K562 (cell line): ENCODE data around the gene CNPY4. TPM values are rescaled to one million over a fixed set of nuclear protein-coding genes. Genes with fewer than 3 reads are reported as not detected.

Experiments
- CREM ChIP-seq: IDR thresholded peaks from 2 replicates; pipeline ENCODE4 v1.6.1; 2014; ENCODE audit warnings: antibody characterized with exemption, low read depth
- DMBX1 ChIP-seq: fragments of 250-450 bp; sonication (Bioruptor Pico); IDR thresholded peaks from 2 replicates; pipeline ENCODE4 v1.8.0; 2022; ENCODE audit warnings: inconsistent platforms, mild to moderate bottlenecking, moderate library complexity, borderline replicate concordance
- EP400 ChIP-seq: fragments of 450-650 bp; IDR thresholded peaks from 2 replicates; pipeline ENCODE4 v1.6.1; 2017; ENCODE audit warnings: antibody characterized with exemption, mild to moderate bottlenecking, moderate library complexity
- HDAC1 ChIP-seq, 2 experiments: fragments of 450-650 bp; IDR thresholded peaks; 2 replicates each; pipeline ENCODE4 v1.6.1; 2016 to 2017; ENCODE audit warnings: inconsistent platforms in 1 of 2, mild to moderate bottlenecking in 1 of 2, moderate library complexity in 1 of 2
- HDAC2 ChIP-seq: fragments of 450-650 bp; IDR thresholded peaks from 2 replicates; pipeline ENCODE4 v1.6.1; 2016; ENCODE audit warnings: mild to moderate bottlenecking
- MAFG ChIP-seq: fragments of 450-650 bp; conservative IDR thresholded peaks from 2 replicates; pipeline ENCODE4 v1.6.1; 2016; ENCODE audit warnings: missing genetic modification characterization, missing compliant biosample characterization
- POLR3G ChIP-seq: IDR thresholded peaks from 2 replicates; pipeline ENCODE4 v1.6.1; 2011; ENCODE audit not compliant: insufficient read length, insufficient replicate concordance; ENCODE audit errors: extremely low read depth
- PTRF ChIP-seq: fragments of 450-650 bp; IDR thresholded peaks from 2 replicates; pipeline ENCODE4 v1.6.1; 2016; ENCODE audit warnings: mild to moderate bottlenecking, missing genetic modification characterization, missing compliant biosample characterization
- RBM34 ChIP-seq: fragments of 200-400 bp; formaldehyde crosslinking; IDR thresholded peaks from 2 replicates; pipeline ENCODE4 v1.6.1; 2018; ENCODE audit warnings: low read length, borderline replicate concordance; ENCODE audit not compliant: insufficient read depth
- THRAP3 ChIP-seq: fragments of 450-650 bp; IDR thresholded peaks from 2 replicates; pipeline ENCODE4 v1.6.1; 2016; ENCODE audit warnings: mild to moderate bottlenecking, inconsistent platforms, borderline replicate concordance
- U2AF1 ChIP-seq: fragments of 200-400 bp; formaldehyde crosslinking; optimal IDR thresholded peaks from 2 replicates; pipeline ENCODE3; 2017; ENCODE audit warnings: mild to moderate bottlenecking, low read depth, low read length, moderate library complexity
- ZFP30 ChIP-seq: fragments of 250-450 bp; sonication (Bioruptor Pico); IDR thresholded peaks from 2 replicates; pipeline ENCODE4 v1.8.0; 2022; ENCODE audit warnings: moderate library complexity, mild to moderate bottlenecking, inconsistent platforms, borderline replicate concordance
- ZNF133 ChIP-seq: fragments of 250-450 bp; sonication (Bioruptor Pico); IDR thresholded peaks from 2 replicates; pipeline ENCODE4 v1.4.0; 2020; ENCODE audit warnings: mild to moderate bottlenecking
- ZNF239 ChIP-seq: fragments of 250-450 bp; sonication (Bioruptor Pico); IDR thresholded peaks from 2 replicates; pipeline ENCODE4 v1.4.0; 2020; ENCODE audit warnings: mild to moderate bottlenecking
- polyA plus RNA-seq, 8 experiments: library from polyadenylated mRNA; depleted of rRNA in 4 of 8; stranded (reverse) in 5 of 8; unstranded in 3 of 8; fragments of >200 nt; fragmentation: Nextera tagmentation in 2 of 8; fragmentation: Illumina TruSeq in 1 of 8; extraction: Ambion mirVana in 2 of 8; extraction: Trizol in 1 of 8; gene quantifications; 2 replicates each; pipeline versions ENCODE4 v1.2.1 to v1.2.3, GENCODE V29; 2011 to 2014; ENCODE audit warnings: inconsistent platforms in 1 of 8, missing spikeins in 1 of 8
- total RNA-seq, 7 experiments: library from RNA; depleted of rRNA in 6 of 7; stranded (reverse); fragments of >200 nt in 6 of 7; fragmentation: Illumina TruSeq in 2 of 7; extraction: Trizol in 2 of 7; gene quantifications; 2 replicates each; pipeline versions ENCODE4 v1.2.1 to v1.2.3, GENCODE V29; 2011 to 2021; ENCODE audit warnings: low replicate concordance in 1 of 7
- TF ChIP-seq, protein P1 (sequence below), 2 experiments: fragments of 450-650 bp in 1 of 2; sonication (generic) in 1 of 2; formaldehyde crosslinking; conservative IDR thresholded peaks; 2 replicates each; pipeline versions ENCODE4 v1.4.0 to v1.8.1; 2020 to 2022; ENCODE audit warnings: mild to moderate bottlenecking in 1 of 2, missing genetic modification reagents in 1 of 2
- TF ChIP-seq, protein P2 (sequence below): fragments of 450-650 bp; conservative IDR thresholded peaks from 2 replicates; pipeline ENCODE4 v1.6.1; 2016; ENCODE audit warnings: missing genetic modification characterization, low read depth, mild to moderate bottlenecking, control low read depth, missing compliant biosample characterization
- TF ChIP-seq, protein P3 (sequence below): fragments of 200-400 bp; formaldehyde crosslinking; IDR thresholded peaks from 2 replicates; pipeline ENCODE4 v1.6.1; 2017; ENCODE audit warnings: mild to moderate bottlenecking, low read depth, low read length, moderate library complexity
- TF ChIP-seq, protein P4 (sequence below): sonication (generic); formaldehyde crosslinking; IDR thresholded peaks from 2 replicates; pipeline ENCODE4 v1.8.1; 2023; ENCODE audit warnings: mild to moderate bottlenecking, missing genetic modification reagents
- TF ChIP-seq, protein P5 (sequence below): fragments of 450-650 bp; IDR thresholded peaks from 2 replicates; pipeline ENCODE4 v1.6.1; 2016; ENCODE audit warnings: borderline replicate concordance

Gene CNPY4
- total and polyA plus RNA-seq, 9 of the 15 experiments (the other 6 are each of a cell fraction or from before 2014, with no cell fraction given), result 1.9 to 11.2 (median 7.0) TPM

DNA sequence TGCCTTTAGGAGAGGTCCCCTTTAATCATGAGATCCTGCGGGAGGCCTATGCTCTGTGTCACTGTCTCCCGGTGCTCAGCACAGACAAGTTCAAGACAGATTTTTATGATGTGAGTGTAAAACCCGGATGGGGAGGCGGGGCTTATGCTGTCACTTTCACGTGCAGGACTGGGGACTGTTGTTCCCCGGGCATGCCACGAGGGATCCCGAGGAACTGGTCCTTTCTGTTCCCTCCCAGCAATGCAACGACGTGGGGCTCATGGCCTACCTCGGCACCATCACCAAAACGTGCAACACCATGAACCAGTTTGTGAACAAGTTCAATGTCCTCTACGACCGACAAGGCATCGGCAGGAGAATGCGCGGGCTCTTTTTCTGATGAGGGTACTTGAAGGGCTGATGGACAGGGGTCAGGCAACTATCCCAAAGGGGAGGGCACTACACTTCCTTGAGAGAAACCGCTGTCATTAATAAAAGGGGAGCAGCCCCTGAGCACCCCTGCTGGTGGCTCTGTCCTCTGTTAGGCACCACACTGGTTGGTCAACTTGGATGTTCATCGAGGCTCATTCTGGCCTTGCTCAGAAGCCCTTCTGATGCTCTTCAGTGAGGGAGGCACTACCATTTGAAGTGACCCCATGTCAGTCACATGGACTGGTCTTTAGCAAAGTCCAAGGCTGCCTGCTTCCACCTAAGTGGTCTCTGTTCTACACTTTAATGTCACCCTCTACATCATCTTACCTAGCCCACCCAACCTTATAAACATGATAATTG, 27.8 kb upstream of the CNPY4 start (continued):
- TF ChIP-seq, protein P1, sequence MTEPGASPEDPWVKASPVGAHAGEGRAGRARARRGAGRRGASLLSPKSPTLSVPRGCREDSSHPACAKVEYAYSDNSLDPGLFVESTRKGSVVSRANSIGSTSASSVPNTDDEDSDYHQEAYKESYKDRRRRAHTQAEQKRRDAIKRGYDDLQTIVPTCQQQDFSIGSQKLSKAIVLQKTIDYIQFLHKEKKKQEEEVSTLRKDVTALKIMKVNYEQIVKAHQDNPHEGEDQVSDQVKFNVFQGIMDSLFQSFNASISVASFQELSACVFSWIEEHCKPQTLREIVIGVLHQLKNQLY (CRISPR knock-in tag; conservative IDR thresholded peaks at IDR 0.05), result no peak
- TF ChIP-seq PTRF, result no peak
- no peak for TF ChIP-seq EP400
- TF ChIP-seq POLR3G, result no peak
- no peak for TF ChIP-seq ZNF239 (CRISPR knock-in tag)
- no peak; the same call in 1 of the 2 replicates for TF ChIP-seq THRAP3
- TF ChIP-seq CREM, result 0 out of 2 replicates have a peak, but pooled peaks have one; percentile 12
- no peak for TF ChIP-seq HDAC2
- TF ChIP-seq HDAC1 (IDR thresholded peaks at IDR 0.05), result no peak
- TF ChIP-seq RBM34, result no peak
- no peak for TF ChIP-seq U2AF1
- TF ChIP-seq ZFP30 (CRISPR knock-in tag), result no peak
- no peak for TF ChIP-seq ZNF133 (CRISPR knock-in tag)
- TF ChIP-seq, protein P2, sequence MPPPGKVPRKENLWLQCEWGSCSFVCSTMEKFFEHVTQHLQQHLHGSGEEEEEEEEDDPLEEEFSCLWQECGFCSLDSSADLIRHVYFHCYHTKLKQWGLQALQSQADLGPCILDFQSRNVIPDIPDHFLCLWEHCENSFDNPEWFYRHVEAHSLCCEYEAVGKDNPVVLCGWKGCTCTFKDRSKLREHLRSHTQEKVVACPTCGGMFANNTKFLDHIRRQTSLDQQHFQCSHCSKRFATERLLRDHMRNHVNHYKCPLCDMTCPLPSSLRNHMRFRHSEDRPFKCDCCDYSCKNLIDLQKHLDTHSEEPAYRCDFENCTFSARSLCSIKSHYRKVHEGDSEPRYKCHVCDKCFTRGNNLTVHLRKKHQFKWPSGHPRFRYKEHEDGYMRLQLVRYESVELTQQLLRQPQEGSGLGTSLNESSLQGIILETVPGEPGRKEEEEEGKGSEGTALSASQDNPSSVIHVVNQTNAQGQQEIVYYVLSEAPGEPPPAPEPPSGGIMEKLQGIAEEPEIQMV (tag), result no peak
- TF ChIP-seq, protein P3, sequence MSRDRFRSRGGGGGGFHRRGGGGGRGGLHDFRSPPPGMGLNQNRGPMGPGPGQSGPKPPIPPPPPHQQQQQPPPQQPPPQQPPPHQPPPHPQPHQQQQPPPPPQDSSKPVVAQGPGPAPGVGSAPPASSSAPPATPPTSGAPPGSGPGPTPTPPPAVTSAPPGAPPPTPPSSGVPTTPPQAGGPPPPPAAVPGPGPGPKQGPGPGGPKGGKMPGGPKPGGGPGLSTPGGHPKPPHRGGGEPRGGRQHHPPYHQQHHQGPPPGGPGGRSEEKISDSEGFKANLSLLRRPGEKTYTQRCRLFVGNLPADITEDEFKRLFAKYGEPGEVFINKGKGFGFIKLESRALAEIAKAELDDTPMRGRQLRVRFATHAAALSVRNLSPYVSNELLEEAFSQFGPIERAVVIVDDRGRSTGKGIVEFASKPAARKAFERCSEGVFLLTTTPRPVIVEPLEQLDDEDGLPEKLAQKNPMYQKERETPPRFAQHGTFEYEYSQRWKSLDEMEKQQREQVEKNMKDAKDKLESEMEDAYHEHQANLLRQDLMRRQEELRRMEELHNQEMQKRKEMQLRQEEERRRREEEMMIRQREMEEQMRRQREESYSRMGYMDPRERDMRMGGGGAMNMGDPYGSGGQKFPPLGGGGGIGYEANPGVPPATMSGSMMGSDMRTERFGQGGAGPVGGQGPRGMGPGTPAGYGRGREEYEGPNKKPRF, result no peak
- TF ChIP-seq, protein P4, sequence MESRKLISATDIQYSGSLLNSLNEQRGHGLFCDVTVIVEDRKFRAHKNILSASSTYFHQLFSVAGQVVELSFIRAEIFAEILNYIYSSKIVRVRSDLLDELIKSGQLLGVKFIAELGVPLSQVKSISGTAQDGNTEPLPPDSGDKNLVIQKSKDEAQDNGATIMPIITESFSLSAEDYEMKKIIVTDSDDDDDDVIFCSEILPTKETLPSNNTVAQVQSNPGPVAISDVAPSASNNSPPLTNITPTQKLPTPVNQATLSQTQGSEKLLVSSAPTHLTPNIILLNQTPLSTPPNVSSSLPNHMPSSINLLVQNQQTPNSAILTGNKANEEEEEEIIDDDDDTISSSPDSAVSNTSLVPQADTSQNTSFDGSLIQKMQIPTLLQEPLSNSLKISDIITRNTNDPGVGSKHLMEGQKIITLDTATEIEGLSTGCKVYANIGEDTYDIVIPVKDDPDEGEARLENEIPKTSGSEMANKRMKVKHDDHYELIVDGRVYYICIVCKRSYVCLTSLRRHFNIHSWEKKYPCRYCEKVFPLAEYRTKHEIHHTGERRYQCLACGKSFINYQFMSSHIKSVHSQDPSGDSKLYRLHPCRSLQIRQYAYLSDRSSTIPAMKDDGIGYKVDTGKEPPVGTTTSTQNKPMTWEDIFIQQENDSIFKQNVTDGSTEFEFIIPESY (CRISPR knock-in tag), result peak; percentile 39; the same call in 1 of the 2 replicates
- TF ChIP-seq, protein P5, sequence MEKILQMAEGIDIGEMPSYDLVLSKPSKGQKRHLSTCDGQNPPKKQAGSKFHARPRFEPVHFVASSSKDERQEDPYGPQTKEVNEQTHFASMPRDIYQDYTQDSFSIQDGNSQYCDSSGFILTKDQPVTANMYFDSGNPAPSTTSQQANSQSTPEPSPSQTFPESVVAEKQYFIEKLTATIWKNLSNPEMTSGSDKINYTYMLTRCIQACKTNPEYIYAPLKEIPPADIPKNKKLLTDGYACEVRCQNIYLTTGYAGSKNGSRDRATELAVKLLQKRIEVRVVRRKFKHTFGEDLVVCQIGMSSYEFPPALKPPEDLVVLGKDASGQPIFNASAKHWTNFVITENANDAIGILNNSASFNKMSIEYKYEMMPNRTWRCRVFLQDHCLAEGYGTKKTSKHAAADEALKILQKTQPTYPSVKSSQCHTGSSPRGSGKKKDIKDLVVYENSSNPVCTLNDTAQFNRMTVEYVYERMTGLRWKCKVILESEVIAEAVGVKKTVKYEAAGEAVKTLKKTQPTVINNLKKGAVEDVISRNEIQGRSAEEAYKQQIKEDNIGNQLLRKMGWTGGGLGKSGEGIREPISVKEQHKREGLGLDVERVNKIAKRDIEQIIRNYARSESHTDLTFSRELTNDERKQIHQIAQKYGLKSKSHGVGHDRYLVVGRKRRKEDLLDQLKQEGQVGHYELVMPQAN, result 0 out of 2 replicates have a peak, but pooled peaks have one; percentile 18
- no peak for TF ChIP-seq DMBX1 (CRISPR knock-in tag)
- no peak for TF ChIP-seq MAFG (tag)
